ENCODE measurements around the gene RNASET2.

Gene RNASET2

DNA sequence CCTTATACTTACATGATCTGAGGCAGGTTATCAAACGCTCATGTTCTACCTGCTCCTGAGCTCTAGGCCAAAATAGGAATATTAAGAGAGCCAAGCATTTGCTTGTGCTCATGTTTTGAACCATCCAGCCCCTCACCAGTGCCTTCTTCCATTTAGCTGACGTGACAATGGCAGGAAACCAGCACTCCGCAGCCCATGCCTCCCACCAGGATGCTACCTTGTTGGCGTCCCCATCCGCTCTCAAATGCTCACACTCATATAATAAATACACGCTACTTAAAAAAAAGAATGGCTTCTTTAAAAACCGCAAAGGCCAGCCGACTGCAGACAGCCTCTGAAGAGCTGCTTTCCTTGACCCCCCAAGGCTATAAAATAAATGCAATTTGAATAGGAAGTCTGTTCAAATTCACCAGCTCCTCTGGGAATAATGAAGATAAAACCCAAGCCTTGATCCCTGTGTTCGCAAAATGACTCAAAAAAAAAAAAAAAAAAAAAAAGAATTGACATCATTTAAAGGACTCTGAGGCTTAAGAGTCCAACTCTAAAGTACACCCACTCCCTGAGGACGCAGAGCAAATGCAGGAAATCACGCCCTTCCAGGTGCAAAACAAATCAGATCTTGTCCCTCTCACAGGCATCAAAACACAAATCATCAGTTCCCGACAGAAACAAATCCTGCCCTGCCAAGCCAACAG, 29.0 kb downstream of the RNASET2 start:
- ChIA-PET POLR2A (no interaction called here), CTCF (interaction anchor here (0.6 kb wide), 1 partner anchor 138 kb away, joined by 8 read pairs; no protein-coding TSS in a partner anchor)
- TF ChIP-seq HDGF (IDR thresholded peaks at IDR 0.05; ENCODE audit: borderline replicate concordance) (no peak), BHLHE40 (IDR thresholded peaks at IDR 0.05; ENCODE audit: borderline replicate concordance) (no peak), SUZ12 (IDR thresholded peaks at IDR 0.05) (no peak), FOXM1 (IDR thresholded peaks at IDR 0.05; ENCODE audit: borderline replicate concordance) (no peak), FOXA1 (IDR thresholded peaks at IDR 0.05) (no peak), ZNF384 (IDR thresholded peaks at IDR 0.05) (no peak), ARNT (IDR thresholded peaks at IDR 0.05) (no peak), L3MBTL2 (conservative IDR thresholded peaks at IDR 0.05) (no peak), TARDBP (IDR thresholded peaks at IDR 0.05) (no peak), FOXK2 (IDR thresholded peaks at IDR 0.05) (no peak), PKNOX1 (IDR thresholded peaks at IDR 0.05) (no peak), ELF4 (IDR thresholded peaks at IDR 0.05) (no peak), LEF1 (IDR thresholded peaks at IDR 0.05; ENCODE audit: borderline replicate concordance) (no peak), CTBP1 (IDR thresholded peaks at IDR 0.05; ENCODE audit: borderline replicate concordance) (no peak), SP1 (IDR thresholded peaks at IDR 0.05) (no peak), NFRKB (IDR thresholded peaks at IDR 0.05) (no peak)
- no peak for DNase-seq (ENCODE audit: extremely low spot score)

DNA sequence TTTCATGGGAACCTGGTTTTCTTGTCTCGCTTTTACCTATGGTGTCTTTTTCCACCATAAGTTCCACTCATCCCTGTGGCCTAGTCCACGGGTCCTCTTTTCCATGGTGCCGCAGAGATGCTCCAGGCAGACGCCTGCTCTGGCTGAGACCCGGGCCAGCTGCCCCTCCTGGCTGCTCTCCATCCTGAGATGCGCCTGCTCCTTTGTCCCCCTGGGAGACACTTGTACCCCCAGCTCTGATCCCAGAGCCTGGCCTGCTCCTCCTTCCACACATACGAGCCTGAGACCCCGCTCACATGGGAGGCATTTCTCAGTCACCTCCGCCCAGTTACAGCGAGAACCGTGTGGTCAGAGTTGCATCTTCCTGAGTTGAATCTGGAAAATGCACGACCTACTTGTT, 29.6 kb downstream of the RNASET2 start:
- POLR2A ChIA-PET: no interaction called here
- CTCF ChIA-PET: no interaction called here
- TF ChIP-seq FOXM1 (IDR thresholded peaks at IDR 0.05; ENCODE audit: borderline replicate concordance): no peak
- no peak for TF ChIP-seq ZNF384 (IDR thresholded peaks at IDR 0.05)
- no peak for DNase-seq (ENCODE audit: extremely low spot score)

DNA sequence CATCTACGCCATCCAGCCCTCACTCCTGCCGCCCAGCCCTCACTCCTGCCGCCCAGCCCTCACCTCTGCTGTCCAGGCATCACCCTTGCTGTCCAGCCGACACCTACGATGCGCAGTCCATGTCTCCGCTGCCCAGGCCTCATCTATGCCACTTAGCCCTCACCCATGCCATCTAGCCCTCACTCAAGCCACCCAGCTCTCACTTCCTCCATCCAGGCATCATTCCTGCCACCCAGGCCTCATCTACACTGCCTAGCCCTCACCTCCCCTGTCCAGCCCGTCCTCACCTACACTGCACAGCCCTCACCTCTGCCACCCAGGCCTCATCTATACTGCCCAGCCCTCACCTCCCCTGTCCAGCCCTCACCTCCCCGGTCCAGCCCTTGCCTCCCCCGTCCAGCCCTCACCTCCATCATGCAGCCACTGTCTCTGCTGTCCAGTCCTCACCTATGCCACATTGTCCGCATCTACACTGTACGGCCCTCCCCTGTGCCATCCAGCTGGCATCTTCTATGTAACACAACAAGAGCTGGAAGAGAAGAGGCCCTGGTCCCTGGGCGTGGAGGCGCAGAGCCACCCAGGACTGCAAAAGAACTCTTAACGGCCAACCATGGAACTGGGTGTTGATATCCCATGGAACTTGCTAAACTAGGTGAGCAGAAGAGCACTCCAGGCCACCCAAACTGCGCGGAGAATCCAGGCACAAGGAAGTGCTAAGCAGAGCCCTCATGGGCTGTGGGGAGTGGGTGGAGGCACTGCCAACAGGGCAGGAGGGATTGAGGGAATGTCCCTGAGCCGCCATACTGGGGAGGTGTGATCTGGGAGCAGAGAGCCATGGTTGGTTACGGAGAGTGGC, 31.0 kb downstream of the RNASET2 start:
- no peak for DNase-seq (ENCODE audit: extremely low spot score)
- ChIA-PET POLR2A (no interaction called here), CTCF (no interaction called here)
- TF ChIP-seq SP1 (IDR thresholded peaks at IDR 0.05) (no peak), ZNF384 (IDR thresholded peaks at IDR 0.05) (no peak), CTBP1 (IDR thresholded peaks at IDR 0.05; ENCODE audit: borderline replicate concordance) (no peak), HDGF (IDR thresholded peaks at IDR 0.05; ENCODE audit: borderline replicate concordance) (no peak), FOXK2 (IDR thresholded peaks at IDR 0.05) (no peak), FOXM1 (IDR thresholded peaks at IDR 0.05; ENCODE audit: borderline replicate concordance) (no peak), TARDBP (IDR thresholded peaks at IDR 0.05) (no peak), FOXA1 (IDR thresholded peaks at IDR 0.05) (no peak), L3MBTL2 (conservative IDR thresholded peaks at IDR 0.05) (no peak), ELF4 (IDR thresholded peaks at IDR 0.05) (no peak)

- CTCF ChIA-PET: interaction anchor here (1.2 kb wide), 1 partner anchor 9 kb away, joined by 9 read pairs; no protein-coding TSS in a partner anchor
- POLR2A ChIA-PET: no interaction called here
Measured at GRCh38 chr6:166924531-166924930, 31.8 kb downstream of the RNASET2 start.

DNA sequence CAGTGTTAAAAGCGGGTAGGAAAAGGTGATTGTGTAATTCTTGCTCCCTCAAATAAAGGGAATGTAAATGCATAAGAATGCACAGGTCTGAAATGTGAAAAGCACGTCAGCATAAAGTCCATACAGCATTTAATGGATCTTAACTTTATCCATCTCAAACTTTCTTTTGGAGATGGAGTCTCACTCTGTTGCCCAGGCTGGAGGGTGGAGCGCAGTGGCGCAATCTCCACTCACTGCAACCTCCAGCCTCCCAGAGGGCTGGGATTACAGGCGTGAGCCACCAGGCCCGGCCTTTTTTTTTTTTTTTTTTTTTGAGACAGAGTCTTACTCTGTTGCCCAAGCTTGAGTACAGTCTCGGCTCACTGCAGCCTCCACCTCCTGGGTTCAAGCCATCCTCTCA, 33.4 kb downstream of the RNASET2 start:
- DNase-seq (ENCODE audit: extremely low spot score): no peak
- TF ChIP-seq HDGF (IDR thresholded peaks at IDR 0.05; ENCODE audit: borderline replicate concordance): no peak
- TF ChIP-seq ELF4 (IDR thresholded peaks at IDR 0.05): no peak
- TF ChIP-seq FOXM1 (IDR thresholded peaks at IDR 0.05; ENCODE audit: borderline replicate concordance): no peak
- TF ChIP-seq NFRKB (IDR thresholded peaks at IDR 0.05): no peak
- no peak for TF ChIP-seq SUZ12 (IDR thresholded peaks at IDR 0.05)
- TF ChIP-seq SP1 (IDR thresholded peaks at IDR 0.05): no peak
- no peak for TF ChIP-seq ARNT (IDR thresholded peaks at IDR 0.05)
- TF ChIP-seq L3MBTL2 (conservative IDR thresholded peaks at IDR 0.05): no peak
- no peak for TF ChIP-seq CTBP1 (IDR thresholded peaks at IDR 0.05; ENCODE audit: borderline replicate concordance)
- TF ChIP-seq ZNF384 (IDR thresholded peaks at IDR 0.05): no peak
- no peak for TF ChIP-seq PKNOX1 (IDR thresholded peaks at IDR 0.05)
- no peak for TF ChIP-seq FOXA1 (IDR thresholded peaks at IDR 0.05)
- TF ChIP-seq BHLHE40 (IDR thresholded peaks at IDR 0.05; ENCODE audit: borderline replicate concordance): no peak
- no peak for TF ChIP-seq LEF1 (IDR thresholded peaks at IDR 0.05; ENCODE audit: borderline replicate concordance)
- no peak for TF ChIP-seq FOXK2 (IDR thresholded peaks at IDR 0.05)
- no peak for TF ChIP-seq TARDBP (IDR thresholded peaks at IDR 0.05)
- CTCF ChIA-PET: no interaction called here
- POLR2A ChIA-PET: no interaction called here

More at GRCh38 chr6:166924531-166924930, 31.8 kb downstream of the RNASET2 start:
- DNase-seq (ENCODE audit: extremely low spot score): no peak
- TF ChIP-seq FOXK2 (IDR thresholded peaks at IDR 0.05): no peak
- TF ChIP-seq SUZ12 (IDR thresholded peaks at IDR 0.05): no peak
- TF ChIP-seq FOXA1 (IDR thresholded peaks at IDR 0.05): no peak
- TF ChIP-seq BHLHE40 (IDR thresholded peaks at IDR 0.05; ENCODE audit: borderline replicate concordance): no peak
- TF ChIP-seq CTBP1 (IDR thresholded peaks at IDR 0.05; ENCODE audit: borderline replicate concordance): no peak
- no peak for TF ChIP-seq SP1 (IDR thresholded peaks at IDR 0.05)
- TF ChIP-seq TARDBP (IDR thresholded peaks at IDR 0.05): no peak
- no peak for TF ChIP-seq HDGF (IDR thresholded peaks at IDR 0.05; ENCODE audit: borderline replicate concordance)
- no peak for TF ChIP-seq FOXM1 (IDR thresholded peaks at IDR 0.05; ENCODE audit: borderline replicate concordance)
- TF ChIP-seq L3MBTL2 (conservative IDR thresholded peaks at IDR 0.05): no peak
- no peak for TF ChIP-seq LEF1 (IDR thresholded peaks at IDR 0.05; ENCODE audit: borderline replicate concordance)

- CTCF ChIA-PET: no interaction called here
- POLR2A ChIA-PET: no interaction called here
- no peak for DNase-seq (ENCODE audit: extremely low spot score)
- TF ChIP-seq ZNF384 (IDR thresholded peaks at IDR 0.05) (no peak), ARNT (IDR thresholded peaks at IDR 0.05) (no peak), FOXK2 (IDR thresholded peaks at IDR 0.05) (no peak), ELF4 (IDR thresholded peaks at IDR 0.05) (no peak), SP1 (IDR thresholded peaks at IDR 0.05) (no peak), FOXA1 (IDR thresholded peaks at IDR 0.05) (no peak), NFRKB (IDR thresholded peaks at IDR 0.05) (no peak), SUZ12 (IDR thresholded peaks at IDR 0.05) (no peak), HDGF (IDR thresholded peaks at IDR 0.05; ENCODE audit: borderline replicate concordance) (no peak), LEF1 (IDR thresholded peaks at IDR 0.05; ENCODE audit: borderline replicate concordance) (no peak), FOXM1 (IDR thresholded peaks at IDR 0.05; ENCODE audit: borderline replicate concordance) (no peak), PKNOX1 (IDR thresholded peaks at IDR 0.05) (no peak), CTBP1 (IDR thresholded peaks at IDR 0.05; ENCODE audit: borderline replicate concordance) (no peak), TARDBP (IDR thresholded peaks at IDR 0.05) (no peak), L3MBTL2 (conservative IDR thresholded peaks at IDR 0.05) (no peak), BHLHE40 (IDR thresholded peaks at IDR 0.05; ENCODE audit: borderline replicate concordance) (no peak)
Measured at GRCh38 chr6:166921570-166921969, 34.8 kb downstream of the RNASET2 start.
